GM12878 (cell line): ENCODE data around the gene MTMR6. TPM values are rescaled to one million over a fixed set of nuclear protein-coding genes. Genes with fewer than 3 reads are reported as not detected.
A peak's percentile ranks its signal among the peaks of the same experiment; 100 is the strongest.

Experiments
- HDAC2 ChIP-seq: fragments of 200-600 bp; sonication (generic); IDR thresholded peaks from 2 replicates; pipeline ENCODE4 v1.6.1; 2017
- HDGF ChIP-seq: fragments of 450-650 bp; IDR thresholded peaks from 2 replicates; pipeline ENCODE4 v1.6.1; 2016; ENCODE audit warnings: antibody characterized with exemption
- IRF4 ChIP-seq: IDR thresholded peaks from 2 replicates; pipeline ENCODE4 v1.6.1; 2011; ENCODE audit warnings: low read depth, low read length
- NFYA ChIP-seq: IDR thresholded peaks from 2 replicates; pipeline ENCODE4 v1.6.1; 2011; ENCODE audit warnings: low read depth, mild to moderate bottlenecking, low read length, improper control_type of control experiment, borderline replicate concordance
- POLR2A ChIP-seq: IDR thresholded peaks from 2 replicates; pipeline ENCODE4 v1.6.1; 2011; ENCODE audit warnings: low read depth, mild to moderate bottlenecking, low read length
- RAD51 ChIP-seq: fragments of 450-650 bp; IDR thresholded peaks from 2 replicates; pipeline ENCODE4 v1.6.1; 2016; ENCODE audit warnings: moderate library complexity, mild to moderate bottlenecking, inconsistent platforms
- RELA ChIP-seq: fragments of 450-650 bp; IDR thresholded peaks from 2 replicates; pipeline ENCODE4 v1.8.0; 2014; ENCODE audit warnings: borderline replicate concordance; ENCODE audit not compliant: partially characterized antibody
- RFX5 ChIP-seq: IDR thresholded peaks from 2 replicates; pipeline ENCODE4 v1.6.1; 2011; ENCODE audit warnings: low read depth, low read length, improper control_type of control experiment
- SMAD1 ChIP-seq: fragments of 450-650 bp; IDR thresholded peaks from 2 replicates; pipeline ENCODE4 v1.6.1; 2018; ENCODE audit warnings: mild to moderate bottlenecking, low read depth; ENCODE audit not compliant: partially characterized antibody
- SRF ChIP-seq, 2 experiments: IDR thresholded peaks; 2 replicates each; pipeline ENCODE4 v1.6.1; 2011; ENCODE audit warnings: low read depth in 2 of 2, low read length in 2 of 2, mild to moderate bottlenecking in 1 of 2, moderate library complexity in 1 of 2
- TCF12 ChIP-seq: IDR thresholded peaks from 2 replicates; pipeline ENCODE4 v1.6.1; 2011; ENCODE audit warnings: low read depth, mild to moderate bottlenecking, low read length
- TCF7 ChIP-seq: IDR thresholded peaks from 2 replicates; pipeline ENCODE4 v1.6.1; 2014; ENCODE audit warnings: antibody characterized with exemption, borderline replicate concordance
- polyA plus RNA-seq, 11 experiments: library from polyadenylated mRNA; depleted of rRNA in 4 of 11; unstranded in 6 of 11; stranded (reverse) in 5 of 11; fragments of >200 nt; fragmentation: Nextera tagmentation in 4 of 11; fragmentation: Illumina TruSeq in 1 of 11; extraction: Ambion mirVana in 4 of 11; extraction: Trizol in 1 of 11; gene quantifications; 1 replicate in 1 of 11; 2 replicates in 10 of 11; pipeline versions ENCODE4 v1.2.1 to v1.2.3, GENCODE V29; 2011 to 2016; ENCODE audit warnings: inconsistent platforms in 2 of 11, missing spikeins in 2 of 11, low read depth in 1 of 11
- total RNA-seq, 4 experiments: library from RNA; depleted of rRNA in 3 of 4; stranded (reverse); fragments of >200 nt in 3 of 4; fragmentation: Illumina TruSeq in 1 of 4; extraction: Trizol in 1 of 4; gene quantifications; 2 replicates each; pipeline versions ENCODE4 v1.2.1 to v1.2.3, GENCODE V29; 2013 to 2021
- TF ChIP-seq, protein P1 (sequence below): fragments of 450-650 bp; IDR thresholded peaks from 2 replicates; pipeline ENCODE4 v1.6.1; 2016; ENCODE audit warnings: mild to moderate bottlenecking
- TF ChIP-seq, protein P2 (sequence below): IDR thresholded peaks from 2 replicates; pipeline ENCODE4 v1.6.1; 2012; ENCODE audit warnings: low read length, inconsistent platforms
- TF ChIP-seq, protein P3 (sequence below): fragments of 450-650 bp; IDR thresholded peaks from 2 replicates; pipeline ENCODE4 v1.6.1; 2018; ENCODE audit warnings: mild to moderate bottlenecking, low read depth, moderate library complexity; ENCODE audit not compliant: partially characterized antibody
- TF ChIP-seq, protein P4 (sequence below), 3 experiments: IDR thresholded peaks in 2 of 3; conservative IDR thresholded peaks in 1 of 3; 2 replicates each; pipeline ENCODE4 v1.5.1; 2011; ENCODE audit warnings: low read depth in 3 of 3, low read length in 3 of 3, mild to moderate bottlenecking in 3 of 3, control low read depth in 2 of 3, moderate library complexity in 2 of 3, inconsistent platforms in 1 of 3, mixed read lengths in 1 of 3; ENCODE audit not compliant: control insufficient read depth in 2 of 3, insufficient read depth in 1 of 3; ENCODE audit errors: extremely low read depth in 1 of 3
- TF ChIP-seq, protein P5 (sequence below): fragments of 450-650 bp; formaldehyde crosslinking; IDR thresholded peaks from 2 replicates; pipeline ENCODE4 v1.4.0; 2020; ENCODE audit warnings: mild to moderate bottlenecking, moderate library complexity

Gene MTMR6
- total and polyA plus RNA-seq, 10 of the 15 experiments (the other 5 are each of a cell fraction or from before 2014, with no cell fraction given) = 9.8 to 24.2 (median 16.0) TPM

DNA sequence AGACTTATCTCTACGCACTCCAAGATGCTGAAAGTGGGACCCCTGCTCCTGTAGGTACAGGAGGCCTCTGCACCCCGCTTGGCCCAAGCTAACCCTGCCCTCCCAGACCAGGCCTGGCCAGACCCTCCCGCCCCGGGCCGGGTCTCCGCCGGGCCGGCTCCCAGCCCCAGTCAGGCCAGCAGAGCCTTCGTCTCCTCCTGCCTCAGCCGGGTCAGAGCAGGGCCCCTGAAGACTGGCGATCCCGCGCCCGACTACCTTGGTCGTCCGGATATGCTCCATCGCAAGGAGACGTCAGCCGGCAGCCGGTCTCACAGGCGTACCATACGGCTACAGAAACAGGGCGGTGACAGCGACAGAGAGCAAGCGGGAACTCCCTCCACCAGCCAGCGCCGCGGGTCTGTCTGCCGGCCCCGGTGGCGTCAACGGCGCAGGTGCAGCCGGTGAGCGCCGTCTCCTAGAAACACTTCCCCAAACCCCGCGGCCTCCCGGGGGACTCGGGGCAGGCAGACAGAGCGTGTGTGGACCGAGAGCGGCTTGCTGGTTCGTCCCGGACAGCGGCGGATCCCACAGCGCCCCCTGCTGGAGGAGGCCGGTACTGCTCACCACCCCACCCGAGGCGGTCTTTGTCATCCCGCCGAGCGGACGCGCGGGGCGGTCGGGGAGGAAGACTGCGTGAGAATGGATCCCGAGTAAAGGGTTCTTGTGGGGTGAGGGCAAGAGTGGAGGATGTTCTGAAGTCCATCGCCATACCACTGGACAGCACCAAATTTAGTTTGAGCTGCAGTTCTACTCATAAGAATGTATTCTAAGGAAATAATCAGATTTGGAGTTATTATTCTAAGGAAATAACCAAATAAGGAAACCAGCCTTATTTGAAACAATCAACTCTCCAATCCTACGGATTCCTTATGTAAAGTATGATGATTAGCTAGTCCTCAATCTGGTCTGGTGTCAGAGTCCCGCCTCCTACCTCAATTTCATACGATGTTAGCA lies at the start of gene MTMR6 (continued):
- TF ChIP-seq, protein P1, sequence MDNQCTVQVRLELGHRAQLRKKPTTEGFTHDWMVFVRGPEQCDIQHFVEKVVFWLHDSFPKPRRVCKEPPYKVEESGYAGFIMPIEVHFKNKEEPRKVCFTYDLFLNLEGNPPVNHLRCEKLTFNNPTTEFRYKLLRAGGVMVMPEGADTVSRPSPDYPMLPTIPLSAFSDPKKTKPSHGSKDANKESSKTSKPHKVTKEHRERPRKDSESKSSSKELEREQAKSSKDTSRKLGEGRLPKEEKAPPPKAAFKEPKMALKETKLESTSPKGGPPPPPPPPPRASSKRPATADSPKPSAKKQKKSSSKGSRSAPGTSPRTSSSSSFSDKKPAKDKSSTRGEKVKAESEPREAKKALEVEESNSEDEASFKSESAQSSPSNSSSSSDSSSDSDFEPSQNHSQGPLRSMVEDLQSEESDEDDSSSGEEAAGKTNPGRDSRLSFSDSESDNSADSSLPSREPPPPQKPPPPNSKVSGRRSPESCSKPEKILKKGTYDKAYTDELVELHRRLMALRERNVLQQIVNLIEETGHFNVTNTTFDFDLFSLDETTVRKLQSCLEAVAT = peak; percentile 57; the same call in 1 of the 2 replicates
- TF ChIP-seq TCF12 (peak; percentile 85), RAD51 (no peak), NFYA (no peak), TCF7 (no peak), HDAC2 (no peak), IRF4 (no peak), HDGF (peak; percentile 89; the same call in 1 of the 2 replicates), RFX5 (peak; percentile 53; the same call in 1 of the 2 replicates), SMAD1 (no peak), RELA (peak; percentile 77), SRF (IDR thresholded peaks at IDR 0.05; ENCODE audit: low read depth in 2 of 2, low read length in 2 of 2) (no peak), POLR2A (peak; percentile 86)
- TF ChIP-seq, protein P2, sequence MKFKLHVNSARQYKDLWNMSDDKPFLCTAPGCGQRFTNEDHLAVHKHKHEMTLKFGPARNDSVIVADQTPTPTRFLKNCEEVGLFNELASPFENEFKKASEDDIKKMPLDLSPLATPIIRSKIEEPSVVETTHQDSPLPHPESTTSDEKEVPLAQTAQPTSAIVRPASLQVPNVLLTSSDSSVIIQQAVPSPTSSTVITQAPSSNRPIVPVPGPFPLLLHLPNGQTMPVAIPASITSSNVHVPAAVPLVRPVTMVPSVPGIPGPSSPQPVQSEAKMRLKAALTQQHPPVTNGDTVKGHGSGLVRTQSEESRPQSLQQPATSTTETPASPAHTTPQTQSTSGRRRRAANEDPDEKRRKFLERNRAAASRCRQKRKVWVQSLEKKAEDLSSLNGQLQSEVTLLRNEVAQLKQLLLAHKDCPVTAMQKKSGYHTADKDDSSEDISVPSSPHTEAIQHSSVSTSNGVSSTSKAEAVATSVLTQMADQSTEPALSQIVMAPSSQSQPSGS = no peak
- TF ChIP-seq, protein P3, sequence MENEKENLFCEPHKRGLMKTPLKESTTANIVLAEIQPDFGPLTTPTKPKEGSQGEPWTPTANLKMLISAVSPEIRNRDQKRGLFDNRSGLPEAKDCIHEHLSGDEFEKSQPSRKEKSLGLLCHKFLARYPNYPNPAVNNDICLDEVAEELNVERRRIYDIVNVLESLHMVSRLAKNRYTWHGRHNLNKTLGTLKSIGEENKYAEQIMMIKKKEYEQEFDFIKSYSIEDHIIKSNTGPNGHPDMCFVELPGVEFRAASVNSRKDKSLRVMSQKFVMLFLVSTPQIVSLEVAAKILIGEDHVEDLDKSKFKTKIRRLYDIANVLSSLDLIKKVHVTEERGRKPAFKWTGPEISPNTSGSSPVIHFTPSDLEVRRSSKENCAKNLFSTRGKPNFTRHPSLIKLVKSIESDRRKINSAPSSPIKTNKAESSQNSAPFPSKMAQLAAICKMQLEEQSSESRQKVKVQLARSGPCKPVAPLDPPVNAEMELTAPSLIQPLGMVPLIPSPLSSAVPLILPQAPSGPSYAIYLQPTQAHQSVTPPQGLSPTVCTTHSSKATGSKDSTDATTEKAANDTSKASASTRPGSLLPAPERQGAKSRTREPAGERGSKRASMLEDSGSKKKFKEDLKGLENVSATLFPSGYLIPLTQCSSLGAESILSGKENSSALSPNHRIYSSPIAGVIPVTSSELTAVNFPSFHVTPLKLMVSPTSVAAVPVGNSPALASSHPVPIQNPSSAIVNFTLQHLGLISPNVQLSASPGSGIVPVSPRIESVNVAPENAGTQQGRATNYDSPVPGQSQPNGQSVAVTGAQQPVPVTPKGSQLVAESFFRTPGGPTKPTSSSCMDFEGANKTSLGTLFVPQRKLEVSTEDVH = no peak
- TF ChIP-seq, protein P4, sequence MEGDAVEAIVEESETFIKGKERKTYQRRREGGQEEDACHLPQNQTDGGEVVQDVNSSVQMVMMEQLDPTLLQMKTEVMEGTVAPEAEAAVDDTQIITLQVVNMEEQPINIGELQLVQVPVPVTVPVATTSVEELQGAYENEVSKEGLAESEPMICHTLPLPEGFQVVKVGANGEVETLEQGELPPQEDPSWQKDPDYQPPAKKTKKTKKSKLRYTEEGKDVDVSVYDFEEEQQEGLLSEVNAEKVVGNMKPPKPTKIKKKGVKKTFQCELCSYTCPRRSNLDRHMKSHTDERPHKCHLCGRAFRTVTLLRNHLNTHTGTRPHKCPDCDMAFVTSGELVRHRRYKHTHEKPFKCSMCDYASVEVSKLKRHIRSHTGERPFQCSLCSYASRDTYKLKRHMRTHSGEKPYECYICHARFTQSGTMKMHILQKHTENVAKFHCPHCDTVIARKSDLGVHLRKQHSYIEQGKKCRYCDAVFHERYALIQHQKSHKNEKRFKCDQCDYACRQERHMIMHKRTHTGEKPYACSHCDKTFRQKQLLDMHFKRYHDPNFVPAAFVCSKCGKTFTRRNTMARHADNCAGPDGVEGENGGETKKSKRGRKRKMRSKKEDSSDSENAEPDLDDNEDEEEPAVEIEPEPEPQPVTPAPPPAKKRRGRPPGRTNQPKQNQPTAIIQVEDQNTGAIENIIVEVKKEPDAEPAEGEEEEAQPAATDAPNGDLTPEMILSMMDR (IDR thresholded peaks at IDR 0.05 in 2 of 3, conservative IDR thresholded peaks at IDR 0.05 in 1 of 3; ENCODE audit: control insufficient read depth in 2 of 3, extremely low read depth in 1 of 3, insufficient read depth in 1 of 3, low read depth in 3 of 3, low read length in 3 of 3) = peak; percentile 96 to 99 (median 98); a peak in 5 of 6 replicates
- TF ChIP-seq, protein P5, sequence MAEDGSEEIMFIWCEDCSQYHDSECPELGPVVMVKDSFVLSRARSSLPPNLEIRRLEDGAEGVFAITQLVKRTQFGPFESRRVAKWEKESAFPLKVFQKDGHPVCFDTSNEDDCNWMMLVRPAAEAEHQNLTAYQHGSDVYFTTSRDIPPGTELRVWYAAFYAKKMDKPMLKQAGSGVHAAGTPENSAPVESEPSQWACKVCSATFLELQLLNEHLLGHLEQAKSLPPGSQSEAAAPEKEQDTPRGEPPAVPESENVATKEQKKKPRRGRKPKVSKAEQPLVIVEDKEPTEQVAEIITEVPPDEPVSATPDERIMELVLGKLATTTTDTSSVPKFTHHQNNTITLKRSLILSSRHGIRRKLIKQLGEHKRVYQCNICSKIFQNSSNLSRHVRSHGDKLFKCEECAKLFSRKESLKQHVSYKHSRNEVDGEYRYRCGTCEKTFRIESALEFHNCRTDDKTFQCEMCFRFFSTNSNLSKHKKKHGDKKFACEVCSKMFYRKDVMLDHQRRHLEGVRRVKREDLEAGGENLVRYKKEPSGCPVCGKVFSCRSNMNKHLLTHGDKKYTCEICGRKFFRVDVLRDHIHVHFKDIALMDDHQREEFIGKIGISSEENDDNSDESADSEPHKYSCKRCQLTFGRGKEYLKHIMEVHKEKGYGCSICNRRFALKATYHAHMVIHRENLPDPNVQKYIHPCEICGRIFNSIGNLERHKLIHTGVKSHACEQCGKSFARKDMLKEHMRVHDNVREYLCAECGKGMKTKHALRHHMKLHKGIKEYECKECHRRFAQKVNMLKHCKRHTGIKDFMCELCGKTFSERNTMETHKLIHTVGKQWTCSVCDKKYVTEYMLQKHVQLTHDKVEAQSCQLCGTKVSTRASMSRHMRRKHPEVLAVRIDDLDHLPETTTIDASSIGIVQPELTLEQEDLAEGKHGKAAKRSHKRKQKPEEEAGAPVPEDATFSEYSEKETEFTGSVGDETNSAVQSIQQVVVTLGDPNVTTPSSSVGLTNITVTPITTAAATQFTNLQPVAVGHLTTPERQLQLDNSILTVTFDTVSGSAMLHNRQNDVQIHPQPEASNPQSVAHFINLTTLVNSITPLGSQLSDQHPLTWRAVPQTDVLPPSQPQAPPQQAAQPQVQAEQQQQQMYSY = no peak
